Stomach (tissue), 4 donors: ENCODE results near the gene TXN2.

Experiments used
- CTCF ChIP-seq, 7 experiments: fragments of 450-650 bp in 4 of 7; fragments of 200-600 bp in 3 of 7; sonication (generic) in 3 of 7; IDR thresholded peaks; one replicate each; pipeline ENCODE4 v1.5.1; 2016 to 2019; ENCODE audit warnings: antibody characterized with exemption in 7 of 7, control low read depth in 2 of 7, mild to moderate bottlenecking in 1 of 7
- EP300 ChIP-seq: sonication (generic); formaldehyde crosslinking; IDR thresholded peaks from one replicate; pipeline ENCODE4 v1.6.1; 2017; ENCODE audit warnings: antibody characterized with exemption
- POLR2A ChIP-seq, 4 donors: fragments of 450-650 bp; IDR thresholded peaks; one replicate each; pipeline ENCODE4 v1.6.1; 2016; ENCODE audit warnings: antibody characterized with exemption in 4 of 4, control low read depth in 2 of 4, mild to moderate bottlenecking in 1 of 4, moderate library complexity in 1 of 4
- POLR2AphosphoS5 ChIP-seq, 3 donors: sonication (generic); formaldehyde crosslinking; IDR thresholded peaks; one replicate each; pipeline ENCODE4 v1.6.1; 2016; ENCODE audit warnings: antibody characterized with exemption in 3 of 3

GRCh38 chr22:36417281-36417686 is 64.2 kb downstream of the TXN2 start:
- TF ChIP-seq CTCF (IDR thresholded peaks at IDR 0.05) = no peak
- no peak for TF ChIP-seq EP300
- no peak for TF ChIP-seq POLR2A (IDR thresholded peaks at IDR 0.05)
- TF ChIP-seq POLR2AphosphoS5 (IDR thresholded peaks at IDR 0.05) = peak in 2 of 3 donors; percentile 15 to 36
